HepG2 (cell line): Measurements from ENCODE around the gene GDI1. TPM values are rescaled to one million over a fixed set of nuclear protein-coding genes. Genes with fewer than 3 reads are reported as not detected.

Experiments
- ASH2L ChIP-seq: fragments of 300-600, 200-600 bp; sonication (generic); IDR thresholded peaks from 2 replicates; pipeline ENCODE4 v1.7.0; 2017; ENCODE audit warnings: low read depth, mild to moderate bottlenecking, moderate library complexity, mixed read lengths, low read length; ENCODE audit not compliant: insufficient read length
- ATF1 ChIP-seq: IDR thresholded peaks from 2 replicates; pipeline ENCODE4 v1.6.1; 2016; ENCODE audit warnings: mild to moderate bottlenecking, control low read depth
- DR1 ChIP-seq: sonication (generic); formaldehyde crosslinking; IDR thresholded peaks from 2 replicates; pipeline ENCODE4 v1.8.0; 2021; ENCODE audit warnings: mild to moderate bottlenecking, missing genetic modification reagents, inconsistent platforms
- HDAC6 ChIP-seq: fragments of 200-600 bp; sonication (generic); IDR thresholded peaks from 2 replicates; pipeline ENCODE4 v1.7.0; 2017; ENCODE audit warnings: mild to moderate bottlenecking, antibody characterized with exemption, low read length, low read depth
- KLF16 ChIP-seq, 2 experiments: sonication (generic) in 1 of 2; formaldehyde crosslinking in 1 of 2; IDR thresholded peaks; 2 replicates each; pipeline versions ENCODE4 v1.6.1 to v1.8.0; 2016 to 2023; ENCODE audit warnings: missing genetic modification reagents in 2 of 2, missing compliant biosample characterization in 1 of 2
- KMT2A ChIP-seq: sonication (generic); formaldehyde crosslinking; IDR thresholded peaks from 2 replicates; pipeline ENCODE4 v1.4.0; 2020; ENCODE audit warnings: missing genetic modification reagents
- MED1 ChIP-seq: sonication (generic); formaldehyde crosslinking; IDR thresholded peaks from 2 replicates; pipeline ENCODE4 v1.4.0; 2020; ENCODE audit warnings: missing genetic modification reagents
- MEIS2 ChIP-seq: sonication (generic); formaldehyde crosslinking; IDR thresholded peaks from 2 replicates; pipeline ENCODE4 v1.9.0; 2021; ENCODE audit warnings: mild to moderate bottlenecking, missing genetic modification reagents
- NFKB2 ChIP-seq: sonication (generic); formaldehyde crosslinking; IDR thresholded peaks from 2 replicates; pipeline ENCODE4 v1.4.0; 2020; ENCODE audit warnings: missing genetic modification reagents, borderline replicate concordance
- PHF21A ChIP-seq: sonication (generic); formaldehyde crosslinking; IDR thresholded peaks from 2 replicates; pipeline ENCODE4 v1.5.0; 2020; ENCODE audit warnings: mild to moderate bottlenecking, missing genetic modification reagents
- RARG ChIP-seq: sonication (generic); formaldehyde crosslinking; IDR thresholded peaks from 2 replicates; pipeline ENCODE4 v1.4.0; 2020; ENCODE audit warnings: low read depth, mild to moderate bottlenecking, missing genetic modification reagents
- TEAD3 ChIP-seq: optimal IDR thresholded peaks from 2 replicates; pipeline ENCODE3; 2016; ENCODE audit warnings: borderline replicate concordance
- THAP11 ChIP-seq: IDR thresholded peaks from 2 replicates; pipeline ENCODE4 v1.6.1; 2016; ENCODE audit warnings: missing biosample characterization, missing genetic modification reagents
- ZFY ChIP-seq: sonication (generic); formaldehyde crosslinking; IDR thresholded peaks from 2 replicates; pipeline ENCODE4 v1.4.0; 2020; ENCODE audit warnings: missing genetic modification reagents
- ZNF160 ChIP-seq: sonication (generic); formaldehyde crosslinking; IDR thresholded peaks from 2 replicates; pipeline ENCODE4 v1.8.0; 2022; ENCODE audit warnings: mild to moderate bottlenecking, inconsistent platforms, missing genetic modification reagents
- ZNF235 ChIP-seq: sonication (generic); formaldehyde crosslinking; IDR thresholded peaks from 2 replicates; pipeline ENCODE4 v1.8.1; 2023; ENCODE audit warnings: mild to moderate bottlenecking, missing genetic modification reagents, borderline replicate concordance
- ZNF446 ChIP-seq: sonication (generic); formaldehyde crosslinking; IDR thresholded peaks from 2 replicates; pipeline ENCODE4 v1.5.0; 2020; ENCODE audit warnings: mild to moderate bottlenecking, missing genetic modification reagents
- ZNF556 ChIP-seq: sonication (generic); formaldehyde crosslinking; IDR thresholded peaks from 2 replicates; pipeline ENCODE4 v1.4.0; 2020; ENCODE audit warnings: mild to moderate bottlenecking, missing genetic modification reagents, borderline replicate concordance
- ZNF839 ChIP-seq: sonication (generic); formaldehyde crosslinking; IDR thresholded peaks from 2 replicates; pipeline ENCODE4 v1.4.0; 2020; ENCODE audit warnings: missing genetic modification reagents, mild to moderate bottlenecking, borderline replicate concordance
- polyA plus RNA-seq, 8 experiments: library from polyadenylated mRNA; depleted of rRNA in 3 of 8; stranded (reverse) in 7 of 8; unstranded in 1 of 8; fragments of >200 nt; fragmentation: Illumina TruSeq in 4 of 8; extraction: Trizol in 4 of 8; gene quantifications; 2 replicates each; pipeline versions ENCODE4 v1.2.1 to v1.2.3, GENCODE V29; 2011 to 2016; ENCODE audit warnings: low read depth in 4 of 8, missing spikeins in 1 of 8, mixed read lengths in 1 of 8; ENCODE audit not compliant: insufficient read depth in 1 of 8
- total RNA-seq, 5 experiments: library from RNA; depleted of rRNA; stranded (reverse); fragments of >200 nt; fragmentation: Illumina TruSeq; extraction: Trizol; gene quantifications; 2 replicates each; pipeline ENCODE4 v1.2.3, GENCODE V29; 2016; ENCODE audit warnings: low read depth in 1 of 5
- TF ChIP-seq, protein P1 (sequence below): sonication (generic); formaldehyde crosslinking; IDR thresholded peaks from 2 replicates; pipeline ENCODE4 v1.4.0; 2020; ENCODE audit warnings: missing genetic modification reagents
- TF ChIP-seq, protein P2 (sequence below): sonication (generic); formaldehyde crosslinking; IDR thresholded peaks from 2 replicates; pipeline ENCODE4 v1.4.0; 2020; ENCODE audit warnings: low read depth, missing genetic modification reagents

GDI1 gene
- total and polyA plus RNA-seq, 2 of the 13 experiments (the other 11 are each of a cell fraction or from before 2014, with no cell fraction given) = 17.4 to 105 TPM

DNA sequence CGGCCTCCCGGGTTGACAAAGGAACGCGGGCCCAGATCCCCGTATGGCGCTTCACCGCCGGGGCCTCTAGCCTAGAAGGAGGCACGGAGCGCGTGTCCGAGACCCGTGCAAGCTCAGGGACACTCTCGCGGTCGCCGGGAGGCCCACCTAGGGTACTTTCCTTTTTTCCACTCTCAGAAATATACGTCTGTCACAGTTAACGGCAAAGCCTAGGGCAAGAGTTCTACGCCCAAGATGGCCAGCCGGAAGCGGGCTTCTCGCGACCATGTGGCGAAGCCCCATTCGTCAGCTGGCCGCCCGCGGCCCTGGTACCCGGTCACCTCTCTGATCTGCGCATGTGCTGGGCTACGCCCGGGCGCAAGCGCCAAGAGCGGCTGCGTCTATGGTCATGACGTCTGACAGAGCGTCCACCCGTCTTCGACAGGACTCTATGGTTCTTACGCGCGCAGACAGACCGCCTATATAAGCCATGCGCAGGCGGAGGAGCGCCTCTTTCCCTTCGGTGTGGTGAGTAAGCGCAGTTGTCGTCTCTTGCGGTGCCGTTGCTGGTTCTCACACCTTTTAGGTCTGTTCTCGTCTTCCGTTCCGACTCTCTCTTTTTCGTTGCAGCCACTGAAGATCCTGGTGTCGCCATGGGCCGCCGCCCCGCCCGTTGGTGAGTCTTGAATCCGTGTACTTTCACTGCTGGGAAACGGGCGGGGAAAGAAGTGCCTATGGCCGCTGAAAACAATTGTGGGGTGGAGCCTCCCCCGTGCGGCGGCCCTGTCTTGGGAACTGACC, 38.9 kb upstream of the GDI1 start, which contains the start of gene RPL10 (continued):
- TF ChIP-seq, protein P1, sequence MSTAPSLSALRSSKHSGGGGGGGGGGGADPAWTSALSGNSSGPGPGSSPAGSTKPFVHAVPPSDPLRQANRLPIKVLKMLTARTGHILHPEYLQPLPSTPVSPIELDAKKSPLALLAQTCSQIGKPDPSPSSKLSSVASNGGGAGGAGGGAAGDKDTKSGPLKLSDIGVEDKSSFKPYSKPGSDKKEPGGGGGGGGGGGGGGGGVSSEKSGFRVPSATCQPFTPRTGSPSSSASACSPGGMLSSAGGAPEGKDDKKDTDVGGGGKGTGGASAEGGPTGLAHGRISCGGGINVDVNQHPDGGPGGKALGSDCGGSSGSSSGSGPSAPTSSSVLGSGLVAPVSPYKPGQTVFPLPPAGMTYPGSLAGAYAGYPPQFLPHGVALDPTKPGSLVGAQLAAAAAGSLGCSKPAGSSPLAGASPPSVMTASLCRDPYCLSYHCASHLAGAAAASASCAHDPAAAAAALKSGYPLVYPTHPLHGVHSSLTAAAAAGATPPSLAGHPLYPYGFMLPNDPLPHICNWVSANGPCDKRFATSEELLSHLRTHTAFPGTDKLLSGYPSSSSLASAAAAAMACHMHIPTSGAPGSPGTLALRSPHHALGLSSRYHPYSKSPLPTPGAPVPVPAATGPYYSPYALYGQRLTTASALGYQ (CRISPR knock-in tag) = no peak
- TF ChIP-seq RARG (CRISPR knock-in tag) (no peak), TEAD3 (CRISPR knock-in tag) (peak; percentile 24), NFKB2 (CRISPR knock-in tag) (peak; percentile 65), ZNF235 (CRISPR knock-in tag) (0 out of 2 replicates have a peak, but pooled peaks have one; percentile 53), ZNF556 (no peak), KLF16 (CRISPR knock-in tag; IDR thresholded peaks at IDR 0.05) (peak in 1 of 2 experiments; percentile 51; a peak in 1 of 4 replicates), ZNF160 (CRISPR knock-in tag) (0 out of 2 replicates have a peak, but pooled peaks have one; percentile 9), THAP11 (CRISPR knock-in tag) (peak; percentile 86), PHF21A (CRISPR knock-in tag) (0 out of 2 replicates have a peak, but pooled peaks have one; percentile 9), ZFY (peak; percentile 72), ATF1 (CRISPR knock-in tag) (peak; percentile 84), DR1 (CRISPR knock-in tag) (peak; percentile 98), ZNF839 (CRISPR knock-in tag) (peak; percentile 57; the same call in 1 of the 2 replicates), KMT2A (peak; percentile 15; the same call in 1 of the 2 replicates), MEIS2 (CRISPR knock-in tag) (peak; percentile 29; the same call in 1 of the 2 replicates), HDAC6 (0 out of 2 replicates have a peak, but pooled peaks have one; percentile 41), ZNF446 (CRISPR knock-in tag) (no peak), ASH2L (peak; percentile 43), MED1 (CRISPR knock-in tag) (0 out of 2 replicates have a peak, but pooled peaks have one; percentile 5)
- TF ChIP-seq, protein P2, sequence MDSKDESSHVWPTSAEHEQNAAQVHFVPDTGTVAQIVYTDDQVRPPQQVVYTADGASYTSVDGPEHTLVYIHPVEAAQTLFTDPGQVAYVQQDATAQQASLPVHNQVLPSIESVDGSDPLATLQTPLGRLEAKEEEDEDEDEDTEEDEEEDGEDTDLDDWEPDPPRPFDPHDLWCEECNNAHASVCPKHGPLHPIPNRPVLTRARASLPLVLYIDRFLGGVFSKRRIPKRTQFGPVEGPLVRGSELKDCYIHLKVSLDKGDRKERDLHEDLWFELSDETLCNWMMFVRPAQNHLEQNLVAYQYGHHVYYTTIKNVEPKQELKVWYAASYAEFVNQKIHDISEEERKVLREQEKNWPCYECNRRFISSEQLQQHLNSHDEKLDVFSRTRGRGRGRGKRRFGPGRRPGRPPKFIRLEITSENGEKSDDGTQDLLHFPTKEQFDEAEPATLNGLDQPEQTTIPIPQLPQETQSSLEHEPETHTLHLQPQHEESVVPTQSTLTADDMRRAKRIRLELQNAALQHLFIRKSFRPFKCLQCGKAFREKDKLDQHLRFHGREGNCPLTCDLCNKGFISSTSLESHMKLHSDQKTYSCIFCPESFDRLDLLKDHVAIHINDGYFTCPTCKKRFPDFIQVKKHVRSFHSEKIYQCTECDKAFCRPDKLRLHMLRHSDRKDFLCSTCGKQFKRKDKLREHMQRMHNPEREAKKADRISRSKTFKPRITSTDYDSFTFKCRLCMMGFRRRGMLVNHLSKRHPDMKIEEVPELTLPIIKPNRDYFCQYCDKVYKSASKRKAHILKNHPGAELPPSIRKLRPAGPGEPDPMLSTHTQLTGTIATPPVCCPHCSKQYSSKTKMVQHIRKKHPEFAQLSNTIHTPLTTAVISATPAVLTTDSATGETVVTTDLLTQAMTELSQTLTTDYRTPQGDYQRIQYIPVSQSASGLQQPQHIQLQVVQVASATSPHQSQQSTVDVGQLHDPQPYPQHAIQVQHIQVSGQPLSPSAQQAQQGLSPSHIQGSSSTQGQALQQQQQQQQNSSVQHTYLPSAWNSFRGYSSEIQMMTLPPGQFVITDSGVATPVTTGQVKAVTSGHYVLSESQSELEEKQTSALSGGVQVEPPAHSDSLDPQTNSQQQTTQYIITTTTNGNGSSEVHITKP (CRISPR knock-in tag) = no peak
